Measurements from ENCODE around the gene ACVR2A. TPM values are rescaled to one million over a fixed set of nuclear protein-coding genes. Genes with fewer than 3 reads are reported as not detected.

Gene ACVR2A
- total and polyA plus RNA-seq, 3 donors from 2014 or later, result 11.4 to 38.3 (median 21.6) TPM

DNA sequence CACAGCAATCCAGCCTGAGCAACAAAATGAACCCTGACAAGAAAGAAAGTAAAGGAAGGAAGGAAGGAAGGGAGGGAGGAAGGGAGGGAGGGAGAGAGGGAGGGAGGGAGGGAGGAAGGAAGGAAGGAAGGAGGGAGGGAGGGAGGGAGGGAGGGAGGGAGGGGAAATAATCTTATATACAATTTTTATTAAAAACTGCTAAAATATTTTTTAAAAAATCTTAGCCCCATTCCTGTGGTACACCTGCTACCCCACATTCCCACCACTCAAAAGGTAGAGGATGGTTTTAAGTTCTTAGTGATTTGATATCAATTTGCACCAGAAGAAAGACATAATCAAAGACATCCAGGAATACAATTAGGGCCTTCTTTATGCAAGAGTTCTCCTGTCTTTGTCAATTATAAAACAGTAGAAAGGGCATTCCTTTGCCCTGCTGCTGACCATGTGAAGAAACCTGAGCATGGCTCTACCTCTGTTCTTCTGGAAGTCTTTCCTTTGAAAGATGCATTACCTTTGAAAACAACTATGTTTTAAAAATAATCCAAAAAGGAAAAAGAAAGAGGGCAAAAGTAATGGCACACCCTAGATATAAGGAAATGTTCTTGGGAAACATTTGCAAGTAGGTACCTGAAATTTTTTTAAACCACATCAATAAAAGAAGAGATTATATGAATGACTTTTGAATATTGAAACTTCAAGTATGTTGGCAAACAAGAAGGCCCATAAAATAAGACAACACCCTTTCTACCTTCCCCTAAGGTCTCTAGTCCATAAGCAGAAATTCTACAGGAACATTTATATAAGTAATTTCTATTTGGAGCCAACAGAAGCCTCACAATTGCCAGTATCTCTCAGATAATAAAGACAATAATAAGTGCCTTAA, 33.7 kb upstream of the ACVR2A start:
- H3K27ac ChIP-seq, result no peak overlapping the region
- no peak for DNase-seq
- no peaks in the 10 kb centered on the region for H3K36me3 ChIP-seq (ENCODE audit: low read depth, missing control alignments)
- H3K4me1 ChIP-seq, result no peaks in the 10 kb centered on the region
- no peaks in the 10 kb centered on the region for H3K27me3 ChIP-seq
- H3K4me3 ChIP-seq, result no peak overlapping the region
- intact Hi-C loops (cut with DNase I; ENCODE audit: low total_unique reads), result no loop called here
- no peak for TF ChIP-seq POLR2A (IDR thresholded peaks at IDR 0.05)
- TF ChIP-seq, protein P1, sequence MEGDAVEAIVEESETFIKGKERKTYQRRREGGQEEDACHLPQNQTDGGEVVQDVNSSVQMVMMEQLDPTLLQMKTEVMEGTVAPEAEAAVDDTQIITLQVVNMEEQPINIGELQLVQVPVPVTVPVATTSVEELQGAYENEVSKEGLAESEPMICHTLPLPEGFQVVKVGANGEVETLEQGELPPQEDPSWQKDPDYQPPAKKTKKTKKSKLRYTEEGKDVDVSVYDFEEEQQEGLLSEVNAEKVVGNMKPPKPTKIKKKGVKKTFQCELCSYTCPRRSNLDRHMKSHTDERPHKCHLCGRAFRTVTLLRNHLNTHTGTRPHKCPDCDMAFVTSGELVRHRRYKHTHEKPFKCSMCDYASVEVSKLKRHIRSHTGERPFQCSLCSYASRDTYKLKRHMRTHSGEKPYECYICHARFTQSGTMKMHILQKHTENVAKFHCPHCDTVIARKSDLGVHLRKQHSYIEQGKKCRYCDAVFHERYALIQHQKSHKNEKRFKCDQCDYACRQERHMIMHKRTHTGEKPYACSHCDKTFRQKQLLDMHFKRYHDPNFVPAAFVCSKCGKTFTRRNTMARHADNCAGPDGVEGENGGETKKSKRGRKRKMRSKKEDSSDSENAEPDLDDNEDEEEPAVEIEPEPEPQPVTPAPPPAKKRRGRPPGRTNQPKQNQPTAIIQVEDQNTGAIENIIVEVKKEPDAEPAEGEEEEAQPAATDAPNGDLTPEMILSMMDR (IDR thresholded peaks at IDR 0.05), result no peak
- no peaks in the 10 kb centered on the region for H3K9me3 ChIP-seq

DNA sequence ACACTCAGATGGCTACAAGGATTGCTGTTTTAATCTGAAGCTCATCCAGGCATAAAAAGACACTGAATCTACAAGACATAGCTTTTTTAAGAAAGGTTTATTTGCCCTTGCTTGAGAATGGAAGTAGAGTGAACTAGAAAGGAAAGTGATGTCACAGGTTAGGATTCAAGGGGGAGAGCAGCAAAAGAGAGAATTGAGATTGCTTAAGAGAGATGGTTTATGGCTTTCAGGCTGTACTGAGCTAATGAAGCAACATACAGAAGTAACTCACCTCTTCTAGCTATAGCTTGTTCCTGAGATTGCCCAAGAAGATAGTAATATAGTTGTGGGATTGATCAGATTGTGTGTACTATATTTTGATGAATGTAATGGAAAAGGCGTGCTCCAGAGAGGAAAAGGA, 26.1 kb upstream of the ACVR2A start:
- no peaks in the 10 kb centered on the region for H3K27me3 ChIP-seq
- DNase-seq, result no peak
- no peak overlapping the region for H3K27ac ChIP-seq
- H3K36me3 ChIP-seq (ENCODE audit: low read depth, missing control alignments), result no peaks in the 10 kb centered on the region
- no peak for TF ChIP-seq POLR2A (IDR thresholded peaks at IDR 0.05)
- TF ChIP-seq, protein P1 (IDR thresholded peaks at IDR 0.05), result no peak
- no peaks in the 10 kb centered on the region for H3K9me3 ChIP-seq
- no peaks in the 10 kb centered on the region for H3K4me1 ChIP-seq
- intact Hi-C loops (cut with DNase I; ENCODE audit: low total_unique reads), result no loop called here
- H3K4me3 ChIP-seq, result no peak overlapping the region
- 93 to 97% methylated on average over 1 of the region's 1 CpG for WGBS, 2 donors

DNA sequence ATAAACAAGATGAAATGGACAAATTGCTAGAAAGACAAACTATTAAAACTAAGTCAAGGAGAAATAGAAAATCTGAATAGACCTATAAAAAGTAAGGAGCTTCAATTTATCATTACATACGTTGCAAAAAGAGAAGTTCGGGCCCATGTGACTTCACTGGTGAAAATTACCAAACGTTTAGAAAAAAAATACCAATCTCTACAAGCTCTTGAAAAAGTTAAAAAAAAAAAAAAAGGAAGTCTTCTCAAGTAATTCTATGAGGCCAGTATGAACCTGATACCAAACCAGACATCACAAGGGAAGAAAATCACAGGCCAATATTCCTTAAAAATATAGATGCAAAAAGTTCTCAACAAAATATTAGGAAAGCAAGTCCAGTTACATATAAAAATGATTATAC, 20.2 kb upstream of the ACVR2A start:
- no peaks in the 10 kb centered on the region for H3K4me1 ChIP-seq
- no peak overlapping the region for H3K27ac ChIP-seq
- no peaks in the 10 kb centered on the region for H3K27me3 ChIP-seq
- DNase-seq, result no peak
- 80 to 87% methylated on average over 3 of the region's 3 CpGs for WGBS, 2 donors
- intact Hi-C loops (cut with DNase I; ENCODE audit: low total_unique reads), result no loop called here
- H3K9me3 ChIP-seq, result no peaks in the 10 kb centered on the region
- TF ChIP-seq, protein P1 (IDR thresholded peaks at IDR 0.05), result no peak
- TF ChIP-seq POLR2A (IDR thresholded peaks at IDR 0.05), result no peak
- no peak overlapping the region for H3K4me3 ChIP-seq
- H3K36me3 ChIP-seq (ENCODE audit: low read depth, missing control alignments), result no peaks in the 10 kb centered on the region

DNA sequence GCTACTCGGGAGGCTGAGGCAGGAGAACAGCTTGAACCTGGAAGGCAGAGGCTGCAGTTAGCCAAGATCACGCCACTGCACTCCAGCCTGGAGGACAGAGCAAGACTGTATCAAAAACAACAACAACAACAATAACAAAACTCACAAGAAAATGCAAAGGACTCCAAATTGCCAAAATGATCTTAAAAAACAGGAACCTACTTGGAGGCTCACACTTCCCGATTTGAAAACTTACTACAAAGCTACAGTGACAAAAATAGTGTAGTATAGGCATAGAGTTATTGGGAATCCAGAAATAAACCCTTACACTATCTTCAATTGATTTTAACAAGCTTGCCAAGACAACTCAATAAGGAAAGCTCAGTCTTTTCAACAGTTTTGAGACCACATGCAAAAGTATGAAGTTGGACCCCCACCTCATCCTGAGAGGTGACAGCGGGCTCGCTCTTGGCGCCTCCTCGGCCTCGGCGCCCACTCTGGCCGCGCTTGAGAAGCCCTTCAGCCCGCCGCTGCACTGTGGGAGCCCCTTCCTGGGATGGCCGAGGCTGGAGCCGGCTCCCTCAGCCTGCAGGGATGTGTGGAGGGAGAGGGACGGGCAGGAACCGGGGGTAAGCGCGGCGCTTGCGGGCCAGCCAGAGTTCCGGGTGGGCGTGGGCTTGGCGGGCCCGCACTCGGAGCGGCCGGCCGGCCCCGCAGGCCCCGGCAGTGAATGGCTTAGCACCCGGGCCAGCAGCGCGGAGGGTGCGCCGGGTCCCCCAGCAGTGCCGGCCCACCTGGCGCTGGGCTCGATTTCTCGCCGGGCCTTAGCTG, 18.3 kb upstream of the ACVR2A start:
- no peaks in the 10 kb centered on the region for H3K9me3 ChIP-seq
- 73 to 87% methylated on average over 12 to 41 of the region's 41 CpGs for WGBS, 2 donors
- no peak for TF ChIP-seq POLR2A (IDR thresholded peaks at IDR 0.05)
- TF ChIP-seq, protein P1 (IDR thresholded peaks at IDR 0.05), result no peak
- no peaks in the 10 kb centered on the region for H3K27me3 ChIP-seq
- H3K27ac ChIP-seq, result no peak overlapping the region
- H3K4me1 ChIP-seq, result no peaks in the 10 kb centered on the region
- DNase-seq, result no peak
- intact Hi-C loops (cut with DNase I; ENCODE audit: low total_unique reads), result no loop called here
- H3K36me3 ChIP-seq (ENCODE audit: low read depth, missing control alignments), result no peaks in the 10 kb centered on the region
- H3K4me3 ChIP-seq, result peak overlapping the region; percentile 35 to 50

Data from testis (tissue), 3 donors.